IMR-90 (cell line): ENCODE data around the gene STX7. TPM values are rescaled to one million over a fixed set of nuclear protein-coding genes. Genes with fewer than 3 reads are reported as not detected.

Experiments used
- ATAC-seq: fragments of 200-7000 bp; cut with Tn5 transposase; 2 replicates; pipeline ENCODE4 v1.9.1; 2020; ENCODE audit warnings: low read depth, mild to moderate bottlenecking, moderate library complexity
- BruUV-seq: library from RNA; stranded (reverse); fragments of 400-500 nt; replicated peaks from 2 replicates; lab custom pipeline; 2021; lab: Mats Ljungman, UMichigan
- CTCF ChIA-PET: fragments of 300-600 bp; formaldehyde crosslinking; extraction: SDS; loops from one replicate; lab custom pipeline; 2021; ENCODE audit warnings: antibody characterized with exemption; lab: Yijun Ruan, JAX
- POLR2A ChIA-PET: fragments of 300-600 bp; sonication (Branson Sonifier 250); formaldehyde crosslinking; loops from one replicate; lab custom pipeline; 2022; ENCODE audit warnings: antibody characterized with exemption; ENCODE audit not compliant: unreplicated experiment; lab: Charles Lee
- DNase-seq: peaks from one replicate; pipeline ENCODE4 v3.0.0; 2013
- H2AFZ ChIP-seq: replicated peaks from 2 replicates; pipeline ENCODE3; 2013; ENCODE audit warnings: low read length, mild to moderate bottlenecking; ENCODE audit not compliant: poor library complexity
- H2AK5ac ChIP-seq: 2 replicates; pipeline ENCODE4 v1.6.1; 2013; ENCODE audit warnings: low read depth, low read length, inconsistent platforms
- H2AK9ac ChIP-seq: replicated peaks from 2 replicates; pipeline ENCODE3; 2013; ENCODE audit warnings: mild to moderate bottlenecking, low read depth, low read length, moderate library complexity; ENCODE audit not compliant: poor library complexity
- H2BK120ac ChIP-seq: 2 replicates; pipeline ENCODE4 v1.6.1; 2013; ENCODE audit warnings: low read depth, low read length, inconsistent platforms
- H2BK15ac ChIP-seq: 3 replicates; pipeline ENCODE4 v1.6.1; 2013; ENCODE audit warnings: low read depth, low read length, inconsistent platforms
- H2BK20ac ChIP-seq: 2 replicates; pipeline ENCODE4 v1.6.1; 2013; ENCODE audit warnings: low read depth, mild to moderate bottlenecking, inconsistent platforms, low read length, moderate library complexity
- H2BK5ac ChIP-seq: 2 replicates; pipeline ENCODE4 v1.6.1; 2013; ENCODE audit warnings: mild to moderate bottlenecking, low read depth, low read length, inconsistent platforms; ENCODE audit not compliant: poor library complexity, severe bottlenecking
- H3K14ac ChIP-seq: replicated peaks from 2 replicates; pipeline ENCODE4 v1.6.1; 2013; ENCODE audit warnings: low read depth, low read length, inconsistent platforms
- H3K18ac ChIP-seq: 2 replicates; pipeline ENCODE4 v1.6.1; 2013; ENCODE audit warnings: low read depth, low read length, control low read depth
- H3K23ac ChIP-seq: 2 replicates; pipeline ENCODE4 v1.6.1; 2013; ENCODE audit warnings: low read depth, low read length, inconsistent platforms
- H3K27ac ChIP-seq: 2 replicates; pipeline ENCODE4 v1.5.1; 2013; ENCODE audit warnings: mild to moderate bottlenecking, control low read depth, low read length; ENCODE audit not compliant: insufficient read depth
- H3K27me3 ChIP-seq: 2 replicates; pipeline ENCODE4 v1.6.1; 2013; ENCODE audit warnings: low read length; ENCODE audit not compliant: control insufficient read depth, insufficient read depth
- H3K36me3 ChIP-seq: 2 replicates; pipeline ENCODE4 v1.6.1; 2013; ENCODE audit warnings: low read length, mixed read lengths; ENCODE audit not compliant: control insufficient read depth, insufficient read depth
- H3K4ac ChIP-seq: 2 replicates; pipeline ENCODE4 v1.6.1; 2013; ENCODE audit warnings: low read depth, low read length, inconsistent platforms
- H3K4me1 ChIP-seq: 2 replicates; pipeline ENCODE4 v1.6.1; 2013; ENCODE audit warnings: low read length, mixed read lengths; ENCODE audit not compliant: control insufficient read depth, insufficient read depth
- H3K4me2 ChIP-seq: 2 replicates; pipeline ENCODE4 v1.6.1; 2013; ENCODE audit warnings: low read depth, mild to moderate bottlenecking, control low read depth, low read length, moderate library complexity
- H3K4me3 ChIP-seq: 2 replicates; pipeline ENCODE4 v1.5.1; 2013; ENCODE audit warnings: low read depth, mild to moderate bottlenecking, control low read depth, low read length, moderate library complexity; ENCODE audit not compliant: insufficient read depth
- H3K56ac ChIP-seq: 2 replicates; pipeline ENCODE4 v1.6.1; 2013; ENCODE audit warnings: low read length, inconsistent platforms; ENCODE audit not compliant: insufficient read depth; ENCODE audit errors: extremely low read depth
- H3K79me1 ChIP-seq, 2 experiments: 2 replicates each; pipeline ENCODE4 v1.6.1; 2013; ENCODE audit warnings: low read length in 2 of 2, inconsistent platforms in 1 of 2, low read depth in 1 of 2
- H3K9ac ChIP-seq: 2 replicates; pipeline ENCODE4 v1.6.1; 2013; ENCODE audit warnings: low read depth, low read length, control low read depth
- H3K9me1 ChIP-seq: 2 replicates; pipeline ENCODE4 v1.6.1; 2013; ENCODE audit warnings: low read length, inconsistent platforms; ENCODE audit not compliant: insufficient read depth
- H3K9me3 ChIP-seq: 2 replicates; pipeline ENCODE4 v1.6.1; 2013; ENCODE audit warnings: low read length; ENCODE audit not compliant: control insufficient read depth, insufficient read depth
- H4K20me1 ChIP-seq: 2 replicates; pipeline ENCODE4 v1.6.1; 2013; ENCODE audit warnings: low read length, inconsistent platforms; ENCODE audit not compliant: insufficient read depth
- H4K5ac ChIP-seq: 2 replicates; pipeline ENCODE4 v1.6.1; 2013; ENCODE audit warnings: mild to moderate bottlenecking, low read depth, low read length, control low read depth
- H4K8ac ChIP-seq, 2 experiments: 2 replicates each; pipeline ENCODE4 v1.6.1; 2013; ENCODE audit warnings: low read depth in 2 of 2, low read length in 2 of 2, control low read depth in 1 of 2, inconsistent platforms in 1 of 2
- H4K91ac ChIP-seq: 2 replicates; pipeline ENCODE4 v1.6.1; 2013; ENCODE audit warnings: low read depth, low read length, inconsistent platforms; ENCODE audit not compliant: insufficient read depth
- BHLHE40 ChIP-seq: fragments of 150-350 bp; IDR thresholded peaks from 2 replicates; pipeline ENCODE4 v1.6.1; 2016; ENCODE audit warnings: mild to moderate bottlenecking, low read depth, low read length
- CEBPB ChIP-seq: IDR thresholded peaks from 2 replicates; pipeline ENCODE4 v1.6.1; 2012; ENCODE audit warnings: low read depth, low read length, improper control_type of control experiment
- CHD1 ChIP-seq: IDR thresholded peaks from 2 replicates; pipeline ENCODE4 v1.6.1; 2012; ENCODE audit warnings: low read depth, low read length, improper control_type of control experiment
- FOS ChIP-seq: fragments of 150-350 bp; IDR thresholded peaks from 2 replicates; pipeline ENCODE4 v1.6.1; 2016; ENCODE audit warnings: low read depth, low read length
- MAFK ChIP-seq: IDR thresholded peaks from 2 replicates; pipeline ENCODE4 v1.6.1; 2012; ENCODE audit warnings: low read depth, low read length, improper control_type of control experiment
- MAZ ChIP-seq: IDR thresholded peaks from 2 replicates; pipeline ENCODE4 v1.6.1; 2012; ENCODE audit warnings: low read depth, mild to moderate bottlenecking, low read length, improper control_type of control experiment, moderate library complexity, borderline replicate concordance
- MXI1 ChIP-seq: IDR thresholded peaks from 2 replicates; pipeline ENCODE4 v1.6.1; 2012; ENCODE audit warnings: low read depth, mild to moderate bottlenecking, low read length, moderate library complexity, borderline replicate concordance
- NFE2L2 ChIP-seq: fragments of 150-350 bp; IDR thresholded peaks from 2 replicates; pipeline ENCODE4 v1.6.1; 2016; ENCODE audit warnings: low read depth, mild to moderate bottlenecking, low read length
- POLR2A ChIP-seq: IDR thresholded peaks from 2 replicates; pipeline ENCODE4 v1.6.1; 2012; ENCODE audit warnings: mild to moderate bottlenecking, low read depth, low read length
- RAD21 ChIP-seq: IDR thresholded peaks from 2 replicates; pipeline ENCODE4 v1.6.1; 2012; ENCODE audit warnings: low read length, improper control_type of control experiment
- RCOR1 ChIP-seq: IDR thresholded peaks from 2 replicates; pipeline ENCODE4 v1.6.1; 2012; ENCODE audit warnings: mild to moderate bottlenecking, low read length, improper control_type of control experiment; ENCODE audit not compliant: insufficient replicate concordance
- RFX5 ChIP-seq: IDR thresholded peaks from 2 replicates; pipeline ENCODE4 v1.8.0; 2012; ENCODE audit warnings: low read depth, mild to moderate bottlenecking, low read length, moderate library complexity
- SMC3 ChIP-seq: fragments of 150-350 bp; IDR thresholded peaks from 2 replicates; pipeline ENCODE4 v1.6.1; 2016; ENCODE audit warnings: low read depth, mild to moderate bottlenecking, antibody characterized with exemption, low read length, moderate library complexity
- WGBS, 2 experiments: methylation state at CpG; one replicate each; pipeline versions ENCODE4 v1.1.5 to v1.1.7; 2013; ENCODE audit warnings: missing lambda C conversion rate in 2 of 2; ENCODE audit not compliant: insufficient read length in 1 of 2; ENCODE audit errors: extremely low coverage in 2 of 2; 5-methylcytosine and 5-hydroxymethylcytosine counted together
- dilution Hi-C: fragments of 300-500 bp; cut with HindIII; formaldehyde crosslinking; loops from one replicate; pipeline ENCODE4 v1.14.3; 2018; ENCODE audit warnings: low sequenced_read_pairs; ENCODE audit not compliant: unreplicated experiment
- in situ Hi-C: fragments of 300-500 bp; cut with MboI; formaldehyde crosslinking; loops from 3 replicates; pipeline ENCODE4 v1.14.3; 2019; ENCODE audit warnings: low sequenced_read_pairs, inconsistent platforms, mixed read lengths
- intact Hi-C: fragments of 100-400 bp; cut with micrococcal nuclease; formaldehyde crosslinking; loops from 2 replicates; pipeline ENCODE4 v1.10.0; 2022
- polyA plus RNA-seq, 3 experiments: library from polyadenylated mRNA; depleted of rRNA; stranded (reverse); fragments of >200 nt; gene quantifications; 2 replicates each; pipeline ENCODE4 v1.2.3, GENCODE V29; 2012; ENCODE audit warnings: low replicate concordance in 1 of 3
- total RNA-seq: library from RNA; depleted of rRNA; stranded (reverse); fragments of >200 nt; gene quantifications from 2 replicates; pipeline ENCODE4 v1.2.3, GENCODE V29; 2012
- TF ChIP-seq, protein P1 (sequence below): conservative IDR thresholded peaks from 2 replicates; pipeline ENCODE4 v1.5.1; 2012; ENCODE audit warnings: mild to moderate bottlenecking, low read depth, low read length, improper control_type of control experiment
- TF ChIP-seq, protein P2 (sequence below): fragments of 150-350 bp; IDR thresholded peaks from 2 replicates; pipeline ENCODE4 v1.6.1; 2017; ENCODE audit warnings: mild to moderate bottlenecking, antibody characterized with exemption, low read length, low read depth
- TF ChIP-seq, protein P3 (sequence below): fragments of 150-350 bp; IDR thresholded peaks from 2 replicates; pipeline ENCODE4 v1.6.1; 2016; ENCODE audit warnings: low read depth, mild to moderate bottlenecking, low read length, moderate library complexity, borderline replicate concordance

STX7 gene
- total and polyA plus RNA-seq, 2 of the 4 experiments (the other 2 are of a cell fraction), result 16.5 to 35.1 TPM

DNA sequence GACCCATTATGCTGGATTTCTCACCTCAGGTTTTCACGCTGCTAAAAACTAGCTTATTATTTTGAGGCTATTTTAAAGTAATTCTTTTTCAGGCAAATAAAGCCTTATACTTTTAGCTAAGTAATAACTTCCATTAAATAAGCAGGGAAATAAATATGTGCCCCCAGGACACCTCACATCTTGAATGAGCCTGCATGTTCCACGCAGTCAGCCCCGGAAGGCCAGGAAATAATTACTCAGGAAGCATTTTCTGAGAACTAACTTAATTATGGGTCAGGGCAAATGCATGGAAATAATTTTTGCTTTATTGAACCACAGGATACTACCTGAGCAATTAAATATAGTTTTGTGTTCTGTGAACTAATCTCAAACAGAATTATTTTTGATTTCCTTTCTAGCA lies 41.1 kb downstream of the STX7 start:
- H3K23ac ChIP-seq, result no peak overlapping the region
- no peaks in the 10 kb centered on the region for H3K27me3 ChIP-seq
- no peak overlapping the region for H4K91ac ChIP-seq
- peaks cover 10% of the 10 kb centered on the region for H3K36me3 ChIP-seq
- no peak overlapping the region for H3K27ac ChIP-seq
- no peak overlapping the region for H2AK5ac ChIP-seq
- no peak overlapping the region for H3K14ac ChIP-seq
- no peaks in the 10 kb centered on the region for H4K20me1 ChIP-seq
- in situ Hi-C loops, result loop anchor here (5.0 kb wide), 1 partner anchor 54 kb away; no protein-coding TSS in a partner anchor
- no peak overlapping the region for H2AK9ac ChIP-seq
- H4K8ac ChIP-seq, result no peak overlapping the region
- DNase-seq, result no peak
- peaks cover 2% of the 10 kb centered on the region; the same call in 1 of the 2 replicates for H3K9me1 ChIP-seq
- H2AFZ ChIP-seq, result no peak overlapping the region
- intact Hi-C loops, result no loop called here
- no CpG with 5 or more reads among the region's 3 CpGs for WGBS, 2 experiments
- no peak for ATAC-seq
- H3K4me1 ChIP-seq, result peaks cover 2% of the 10 kb centered on the region; the same call in 1 of the 2 replicates
- peaks cover 4 to 5% of the 10 kb centered on the region in 2 experiments; a peak in 1 of 4 replicates for H3K79me1 ChIP-seq
- H2BK5ac ChIP-seq, result no peak overlapping the region
- H2BK15ac ChIP-seq, result no peak overlapping the region
- no peak overlapping the region for H3K18ac ChIP-seq
- H4K5ac ChIP-seq, result no peak overlapping the region
- no TSS peak for BruUV-seq
- dilution Hi-C loops, result no loop called here
- ChIA-PET CTCF (interaction anchor here (0.7 to 1.3 kb wide), 2 partner anchors 13 to 192 kb away, joined by 4 to 5 read pairs; no protein-coding TSS in a partner anchor), POLR2A (no interaction called here)
- no peak overlapping the region for H2BK20ac ChIP-seq
- H3K4ac ChIP-seq, result no peak overlapping the region
- H3K9me3 ChIP-seq, result no peaks in the 10 kb centered on the region
- H3K56ac ChIP-seq, result no peak overlapping the region
- no peak overlapping the region for H2BK120ac ChIP-seq
- TF ChIP-seq RCOR1, result no peak
- no peak for TF ChIP-seq MAZ
- TF ChIP-seq BHLHE40, result no peak
- TF ChIP-seq MXI1, result no peak
- TF ChIP-seq, protein P1, sequence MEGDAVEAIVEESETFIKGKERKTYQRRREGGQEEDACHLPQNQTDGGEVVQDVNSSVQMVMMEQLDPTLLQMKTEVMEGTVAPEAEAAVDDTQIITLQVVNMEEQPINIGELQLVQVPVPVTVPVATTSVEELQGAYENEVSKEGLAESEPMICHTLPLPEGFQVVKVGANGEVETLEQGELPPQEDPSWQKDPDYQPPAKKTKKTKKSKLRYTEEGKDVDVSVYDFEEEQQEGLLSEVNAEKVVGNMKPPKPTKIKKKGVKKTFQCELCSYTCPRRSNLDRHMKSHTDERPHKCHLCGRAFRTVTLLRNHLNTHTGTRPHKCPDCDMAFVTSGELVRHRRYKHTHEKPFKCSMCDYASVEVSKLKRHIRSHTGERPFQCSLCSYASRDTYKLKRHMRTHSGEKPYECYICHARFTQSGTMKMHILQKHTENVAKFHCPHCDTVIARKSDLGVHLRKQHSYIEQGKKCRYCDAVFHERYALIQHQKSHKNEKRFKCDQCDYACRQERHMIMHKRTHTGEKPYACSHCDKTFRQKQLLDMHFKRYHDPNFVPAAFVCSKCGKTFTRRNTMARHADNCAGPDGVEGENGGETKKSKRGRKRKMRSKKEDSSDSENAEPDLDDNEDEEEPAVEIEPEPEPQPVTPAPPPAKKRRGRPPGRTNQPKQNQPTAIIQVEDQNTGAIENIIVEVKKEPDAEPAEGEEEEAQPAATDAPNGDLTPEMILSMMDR, result no peak
- TF ChIP-seq, protein P2, sequence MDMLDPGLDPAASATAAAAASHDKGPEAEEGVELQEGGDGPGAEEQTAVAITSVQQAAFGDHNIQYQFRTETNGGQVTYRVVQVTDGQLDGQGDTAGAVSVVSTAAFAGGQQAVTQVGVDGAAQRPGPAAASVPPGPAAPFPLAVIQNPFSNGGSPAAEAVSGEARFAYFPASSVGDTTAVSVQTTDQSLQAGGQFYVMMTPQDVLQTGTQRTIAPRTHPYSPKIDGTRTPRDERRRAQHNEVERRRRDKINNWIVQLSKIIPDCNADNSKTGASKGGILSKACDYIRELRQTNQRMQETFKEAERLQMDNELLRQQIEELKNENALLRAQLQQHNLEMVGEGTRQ, result no peak
- no peak for TF ChIP-seq RAD21
- no peak for TF ChIP-seq NFE2L2
- no peak for TF ChIP-seq CHD1
- TF ChIP-seq POLR2A, result no peak
- no peak for TF ChIP-seq MAFK
- no peak for TF ChIP-seq SMC3
- no peak for TF ChIP-seq CEBPB
- TF ChIP-seq FOS, result no peak
- TF ChIP-seq RFX5, result no peak
- TF ChIP-seq, protein P3, sequence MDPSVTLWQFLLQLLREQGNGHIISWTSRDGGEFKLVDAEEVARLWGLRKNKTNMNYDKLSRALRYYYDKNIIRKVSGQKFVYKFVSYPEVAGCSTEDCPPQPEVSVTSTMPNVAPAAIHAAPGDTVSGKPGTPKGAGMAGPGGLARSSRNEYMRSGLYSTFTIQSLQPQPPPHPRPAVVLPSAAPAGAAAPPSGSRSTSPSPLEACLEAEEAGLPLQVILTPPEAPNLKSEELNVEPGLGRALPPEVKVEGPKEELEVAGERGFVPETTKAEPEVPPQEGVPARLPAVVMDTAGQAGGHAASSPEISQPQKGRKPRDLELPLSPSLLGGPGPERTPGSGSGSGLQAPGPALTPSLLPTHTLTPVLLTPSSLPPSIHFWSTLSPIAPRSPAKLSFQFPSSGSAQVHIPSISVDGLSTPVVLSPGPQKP, result no peak
- H3K4me2 ChIP-seq, result no peak overlapping the region
- no peak overlapping the region for H3K4me3 ChIP-seq
- H3K9ac ChIP-seq, result no peak overlapping the region
